OCI-M2 (cell line): Measurements from ENCODE around the gene SEC14L1.
"Not testable (repeated sequence)": the region's sequence is repeated elsewhere in the genome, so short reads cannot be mapped to it uniquely, and the experiment has no call there.

Source experiments
- DNase-seq: peaks from one replicate; lab custom pipeline; 2025; ENCODE audit not compliant: unreplicated experiment; lab: John Stamatoyannopoulos, UW

SEC14L1 gene

DNA sequence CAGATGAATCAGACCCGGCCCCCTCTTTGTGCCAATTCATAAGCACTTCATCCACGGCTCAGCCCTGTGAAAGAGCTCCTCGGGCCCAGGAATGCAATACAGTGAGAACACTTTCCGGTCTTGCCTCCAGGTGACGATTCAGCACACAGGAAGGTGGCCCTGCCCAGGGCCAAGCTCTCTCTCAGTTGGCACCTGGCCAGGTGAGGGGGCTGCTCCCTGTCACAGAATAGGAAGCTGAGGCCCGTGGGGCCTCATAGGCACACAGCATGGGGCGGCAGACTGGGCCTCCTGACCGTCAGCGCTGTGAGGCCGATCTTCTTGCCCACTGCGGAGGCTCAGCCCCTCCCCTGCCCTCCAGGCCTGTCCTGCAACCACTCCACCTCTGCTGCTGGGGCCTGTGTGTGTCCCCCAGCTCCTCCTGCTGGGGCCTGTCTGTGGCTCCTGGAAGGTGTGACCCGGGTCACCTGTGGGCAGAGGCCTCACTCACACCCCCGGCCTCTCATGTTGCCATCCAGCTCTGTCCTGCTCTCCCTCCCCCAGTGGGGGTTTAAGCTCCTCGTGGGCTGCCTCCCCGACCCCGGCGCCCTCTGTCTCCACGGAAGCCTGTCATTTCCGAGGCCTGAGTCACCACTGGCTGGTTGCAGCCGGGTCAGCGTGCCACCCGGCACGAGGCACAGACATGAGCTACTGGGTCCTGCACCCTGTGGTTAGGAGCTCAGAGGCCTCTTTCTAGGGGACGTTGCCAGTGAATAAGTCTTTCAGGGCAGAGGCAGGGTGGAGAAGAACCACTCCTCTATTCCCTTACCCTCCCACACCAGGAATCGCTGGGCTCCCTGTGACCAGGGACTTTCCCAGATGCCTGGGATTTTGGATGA is 114.4 kb downstream of the SEC14L1 start:
- no peak for DNase-seq

- not testable (repeated sequence) for DNase-seq
Observed at GRCh38 chr17:77255970-77256369, 115.2 kb downstream of the SEC14L1 start.

DNA sequence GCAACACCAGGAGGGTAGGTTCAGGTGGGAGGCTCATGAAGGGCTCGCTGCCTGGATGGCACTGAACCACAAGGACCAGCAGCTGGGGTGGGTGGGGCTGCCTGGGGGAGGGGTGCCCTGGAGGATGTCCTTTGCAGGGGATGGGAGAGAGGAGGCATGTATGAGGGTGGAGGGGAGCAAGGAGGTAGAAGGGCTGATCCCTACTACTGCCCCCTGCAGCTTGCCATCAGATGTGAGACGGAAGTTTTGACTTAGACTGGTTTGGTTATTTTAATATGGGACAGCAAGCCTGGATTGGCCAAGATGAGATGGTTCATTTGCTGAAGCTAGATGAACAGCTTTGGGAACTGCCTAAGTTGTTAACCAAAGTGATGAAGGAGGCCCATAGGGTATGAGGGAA is 115.9 kb downstream of the SEC14L1 start:
- DNase-seq = no peak

GRCh38 chr17:77257169-77257568 is 116.4 kb downstream of the SEC14L1 start:
- no peak for DNase-seq

GRCh38 chr17:77257596-77258458 is 117.1 kb downstream of the SEC14L1 start:
- no peak for DNase-seq

DNA sequence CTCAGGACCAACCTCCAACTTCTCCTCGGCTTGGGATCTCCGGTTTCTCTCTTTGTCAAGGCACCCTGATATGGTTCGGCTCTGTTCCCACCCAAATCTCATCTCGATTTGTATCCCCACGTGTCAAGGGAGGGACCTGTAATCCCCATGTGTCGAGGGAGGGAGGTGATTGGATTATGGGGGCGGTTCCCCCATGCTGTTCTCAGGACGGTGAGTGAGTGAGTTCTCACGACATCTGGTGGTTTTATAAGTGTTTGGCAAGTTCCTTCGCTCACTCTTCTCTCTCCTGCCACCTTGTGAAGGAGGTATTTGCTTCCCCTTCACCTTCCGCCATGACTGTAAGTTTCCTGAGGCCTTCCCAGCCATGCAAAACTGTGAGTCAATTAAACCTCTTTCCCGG is 117.9 kb downstream of the SEC14L1 start:
- no peak for DNase-seq

DNA sequence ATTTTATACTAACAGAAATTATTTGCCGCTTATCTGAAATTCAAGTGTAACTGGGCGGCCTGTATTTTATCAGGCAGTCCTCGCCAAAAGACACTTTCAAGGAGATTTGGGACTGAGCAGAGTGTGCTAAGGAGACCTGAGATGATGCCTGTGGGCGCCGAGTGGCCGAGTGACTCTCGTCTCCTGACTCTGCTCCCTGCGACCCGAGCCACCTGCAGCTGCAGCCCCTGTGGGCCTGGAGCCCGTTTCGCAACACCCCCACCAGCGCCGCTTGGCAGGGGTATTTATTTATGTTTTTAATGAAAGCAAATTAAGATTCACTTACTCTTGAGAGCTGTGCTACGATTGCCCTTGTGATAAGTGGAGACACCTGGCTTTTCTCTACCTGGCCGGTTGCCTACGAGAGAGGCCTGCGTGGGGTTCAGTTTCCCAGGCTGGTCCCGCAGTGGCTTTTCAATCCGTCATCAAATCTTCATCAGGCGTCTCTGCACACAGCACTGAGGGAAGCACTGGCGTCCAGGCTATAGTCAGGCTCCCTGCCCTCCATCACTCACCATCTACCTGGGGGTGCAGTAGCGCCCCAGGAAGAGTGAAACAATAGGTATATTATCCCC is 124.0 kb downstream of the SEC14L1 start:
- no peak for DNase-seq

DNA sequence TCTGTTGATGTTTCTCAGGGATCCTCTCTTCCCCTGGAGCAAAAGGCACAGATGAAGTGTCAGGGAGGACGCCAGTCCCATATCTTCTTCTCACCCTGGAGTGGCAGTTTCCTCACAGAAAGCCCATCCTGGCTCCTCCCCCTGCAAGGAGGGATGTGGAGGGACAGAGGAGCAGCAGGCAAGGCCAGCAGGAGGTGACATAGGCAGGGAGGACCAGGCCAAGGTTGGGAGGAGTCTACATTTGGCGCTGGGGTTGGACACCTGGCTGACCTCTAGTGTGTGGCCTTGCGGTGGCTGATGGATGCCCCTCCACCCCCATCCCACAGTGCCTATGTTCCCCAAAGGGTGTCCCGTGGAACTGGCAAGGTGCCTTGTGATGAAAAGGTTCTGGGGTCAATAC is 125.4 kb downstream of the SEC14L1 start:
- DNase-seq = no peak
